Tibial artery (tissue), 4 donors: ENCODE results near the gene PTPRN2.

Experiments
- DNase-seq, 2 donors: peaks; one replicate each; pipeline ENCODE4 v3.0.0-alpha.2; 2019
- H3K27ac ChIP-seq, 2 donors: fragments of 200-600 bp; sonication (generic) in 1 of 2; 1 replicate in 1 of 2; 2 replicates in 1 of 2; pipeline ENCODE4 v1.5.1; 2018 to 2019; ENCODE audit warnings: mild to moderate bottlenecking in 1 of 2
- H3K27me3 ChIP-seq, 2 donors: fragments of 200-600 bp; sonication (generic) in 1 of 2; one replicate each; pipeline versions ENCODE4 v1.5.1 to v1.6.0; 2016 to 2019
- H3K36me3 ChIP-seq, 3 donors: fragments of 200-600 bp; sonication (generic) in 2 of 3; one replicate each; pipeline ENCODE4 v1.5.1; 2016 to 2019; ENCODE audit warnings: mild to moderate bottlenecking in 2 of 3
- H3K4me1 ChIP-seq, 4 donors: fragments of 200-600 bp; sonication (generic) in 2 of 4; 1 replicate in 3 of 4; 2 replicates in 1 of 4; pipeline ENCODE4 v1.5.1; 2016 to 2019
- H3K4me3 ChIP-seq, 2 donors: fragments of 200-600 bp; sonication (generic) in 1 of 2; 1 replicate in 1 of 2; 2 replicates in 1 of 2; pipeline ENCODE4 v1.5.1; 2018 to 2019; ENCODE audit warnings: mild to moderate bottlenecking in 2 of 2
- H3K9me3 ChIP-seq, 3 donors: fragments of 200-600 bp; sonication (generic) in 1 of 3; one replicate each; pipeline ENCODE4 v1.5.1; 2016 to 2019
- CTCF ChIP-seq, 2 experiments: fragments of 200-600 bp in 1 of 2; fragments of 450-650 bp in 1 of 2; IDR thresholded peaks; one replicate each; pipeline ENCODE4 v1.5.1; 2017 to 2019; ENCODE audit warnings: antibody characterized with exemption in 2 of 2, mild to moderate bottlenecking in 1 of 2, moderate library complexity in 1 of 2
- intact Hi-C: fragments of 100-400 bp; cut with DNase I; formaldehyde crosslinking; loops from one replicate; pipeline ENCODE4 v1.15.0; 2023; ENCODE audit warnings: low total_unique reads

The PTPRN2 gene

GRCh38 chr7:158494162-158494586 is 93.4 kb downstream of the PTPRN2 start:
- Histone ChIP-seq H3K4me3 (no peak overlapping the region), H3K27me3 (peaks cover 0 to 56% of the 10 kb centered on the region in 2 donors), H3K4me1 (no peaks in the 10 kb centered on the region), H3K9me3 (peaks cover 0 to 12% (median 0%) of the 10 kb centered on the region in 3 donors), H3K27ac (no peak overlapping the region), H3K36me3 (no peaks in the 10 kb centered on the region)
- no peak for DNase-seq
- intact Hi-C loops, result no loop called here
- no peak for TF ChIP-seq CTCF (IDR thresholded peaks at IDR 0.05)

- no peaks in the 10 kb centered on the region for H3K36me3 ChIP-seq
- peaks cover 0 to 19% (median 0%) of the 10 kb centered on the region in 3 donors for H3K9me3 ChIP-seq
- intact Hi-C loops, result no loop called here
- no peak for DNase-seq
- H3K4me1 ChIP-seq, result no peaks in the 10 kb centered on the region
- no peak overlapping the region for H3K4me3 ChIP-seq
- no peak for TF ChIP-seq CTCF (IDR thresholded peaks at IDR 0.05)
- no peak overlapping the region for H3K27ac ChIP-seq
- peaks cover 0 to 60% of the 10 kb centered on the region in 2 donors for H3K27me3 ChIP-seq
Measured at GRCh38 chr7:158492367-158492764, 95.3 kb downstream of the PTPRN2 start.

GRCh38 chr7:158491094-158491493 is 96.5 kb downstream of the PTPRN2 start:
- Histone ChIP-seq H3K4me1 (no peaks in the 10 kb centered on the region), H3K9me3 (peaks cover 0 to 19% (median 0%) of the 10 kb centered on the region in 3 donors), H3K27ac (no peak overlapping the region), H3K4me3 (no peak overlapping the region), H3K27me3 (peaks cover 0 to 56% of the 10 kb centered on the region in 2 donors), H3K36me3 (no peaks in the 10 kb centered on the region)
- no peak for DNase-seq
- intact Hi-C loops, result no loop called here
- TF ChIP-seq CTCF (IDR thresholded peaks at IDR 0.05), result no peak

- intact Hi-C loops, result no loop called here
- Histone ChIP-seq H3K9me3 (peaks cover 0 to 19% (median 0%) of the 10 kb centered on the region in 3 donors), H3K27ac (no peak overlapping the region), H3K4me3 (no peak overlapping the region), H3K36me3 (no peaks in the 10 kb centered on the region), H3K27me3 (peaks cover 0 to 47% of the 10 kb centered on the region in 2 donors), H3K4me1 (no peaks in the 10 kb centered on the region)
- no peak for TF ChIP-seq CTCF (IDR thresholded peaks at IDR 0.05)
- no peak for DNase-seq
Measured at GRCh38 chr7:158490171-158490782, 97.3 kb downstream of the PTPRN2 start.

GRCh38 chr7:158489462-158490155 is 98.0 kb downstream of the PTPRN2 start:
- Histone ChIP-seq H3K4me3 (no peak overlapping the region), H3K4me1 (no peaks in the 10 kb centered on the region), H3K9me3 (peaks cover 0 to 19% (median 0%) of the 10 kb centered on the region in 3 donors), H3K27me3 (peaks cover 0 to 41% of the 10 kb centered on the region in 2 donors), H3K36me3 (no peaks in the 10 kb centered on the region), H3K27ac (no peak overlapping the region)
- no peak for TF ChIP-seq CTCF (IDR thresholded peaks at IDR 0.05)
- no peak for DNase-seq
- intact Hi-C loops, result no loop called here
